ENCODE measurements around the gene LSM12.

GRCh38 chr17:44115585-44116415 lies 49.3 kb upstream of the LSM12 start:
- TF ChIP-seq, protein P1, sequence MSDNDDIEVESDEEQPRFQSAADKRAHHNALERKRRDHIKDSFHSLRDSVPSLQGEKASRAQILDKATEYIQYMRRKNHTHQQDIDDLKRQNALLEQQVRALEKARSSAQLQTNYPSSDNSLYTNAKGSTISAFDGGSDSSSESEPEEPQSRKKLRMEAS (IDR thresholded peaks at IDR 0.05; ENCODE audit: low read depth, low read length): no peak
- TF ChIP-seq, protein P2, sequence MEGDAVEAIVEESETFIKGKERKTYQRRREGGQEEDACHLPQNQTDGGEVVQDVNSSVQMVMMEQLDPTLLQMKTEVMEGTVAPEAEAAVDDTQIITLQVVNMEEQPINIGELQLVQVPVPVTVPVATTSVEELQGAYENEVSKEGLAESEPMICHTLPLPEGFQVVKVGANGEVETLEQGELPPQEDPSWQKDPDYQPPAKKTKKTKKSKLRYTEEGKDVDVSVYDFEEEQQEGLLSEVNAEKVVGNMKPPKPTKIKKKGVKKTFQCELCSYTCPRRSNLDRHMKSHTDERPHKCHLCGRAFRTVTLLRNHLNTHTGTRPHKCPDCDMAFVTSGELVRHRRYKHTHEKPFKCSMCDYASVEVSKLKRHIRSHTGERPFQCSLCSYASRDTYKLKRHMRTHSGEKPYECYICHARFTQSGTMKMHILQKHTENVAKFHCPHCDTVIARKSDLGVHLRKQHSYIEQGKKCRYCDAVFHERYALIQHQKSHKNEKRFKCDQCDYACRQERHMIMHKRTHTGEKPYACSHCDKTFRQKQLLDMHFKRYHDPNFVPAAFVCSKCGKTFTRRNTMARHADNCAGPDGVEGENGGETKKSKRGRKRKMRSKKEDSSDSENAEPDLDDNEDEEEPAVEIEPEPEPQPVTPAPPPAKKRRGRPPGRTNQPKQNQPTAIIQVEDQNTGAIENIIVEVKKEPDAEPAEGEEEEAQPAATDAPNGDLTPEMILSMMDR (IDR thresholded peaks at IDR 0.05; ENCODE audit: low read depth, low read length): peak; percentile 85
- TF ChIP-seq POLR2A (IDR thresholded peaks at IDR 0.05; ENCODE audit: extremely low read depth, insufficient read length): no peak
